ENCODE data around the gene MS4A3.

GRCh38 chr11:60064111-60064510, 7.6 kb downstream of the MS4A3 start:
- no peak for TF ChIP-seq POLR2AphosphoS5 (IDR thresholded peaks at IDR 0.05; ENCODE audit: low read depth, low read length)
- TF ChIP-seq POLR2A (IDR thresholded peaks at IDR 0.05; ENCODE audit: low read depth, low read length): no peak

Measured in GM12891 (cell line).